Skeletal muscle tissue (tissue), 4 donors: Measurements from ENCODE around the gene KIFBP. TPM values are rescaled to one million over a fixed set of nuclear protein-coding genes. Genes with fewer than 3 reads are reported as not detected.
A peak's percentile ranks its signal among the peaks of the same experiment; 100 is the strongest.
"Not testable (repeated sequence)": the region's sequence is repeated elsewhere in the genome, so short reads cannot be mapped to it uniquely, and the experiment has no call there.

Experiments
- H3K27ac ChIP-seq: one replicate; pipeline ENCODE4 v1.7.0; 2013; ENCODE audit warnings: mild to moderate bottlenecking, low read depth, low read length, inconsistent platforms
- H3K27me3 ChIP-seq, 3 donors: one replicate each; pipeline ENCODE4 v1.7.0; 2013; ENCODE audit warnings: low read length in 3 of 3; ENCODE audit not compliant: control insufficient read depth in 3 of 3, insufficient read depth in 3 of 3
- H3K36me3 ChIP-seq, 3 donors: one replicate each; pipeline ENCODE4 v1.7.0; 2013; ENCODE audit warnings: low read length in 3 of 3; ENCODE audit not compliant: control insufficient read depth in 3 of 3, insufficient read depth in 3 of 3
- H3K4me1 ChIP-seq, 3 donors: one replicate each; pipeline ENCODE4 v1.7.0; 2013; ENCODE audit warnings: low read length in 3 of 3, mild to moderate bottlenecking in 3 of 3; ENCODE audit not compliant: control insufficient read depth in 3 of 3, insufficient read depth in 3 of 3
- H3K4me3 ChIP-seq, 3 donors: one replicate each; pipeline ENCODE4 v1.7.0; 2013; ENCODE audit warnings: low read length in 3 of 3
- H3K9ac ChIP-seq, 3 donors: one replicate each; pipeline ENCODE4 v1.7.0; 2013; ENCODE audit warnings: low read length in 3 of 3, mild to moderate bottlenecking in 3 of 3, moderate library complexity in 2 of 3, low read depth in 1 of 3
- H3K9me3 ChIP-seq, 3 donors: one replicate each; pipeline ENCODE4 v1.7.0; 2013; ENCODE audit warnings: low read length in 3 of 3; ENCODE audit not compliant: control insufficient read depth in 3 of 3
- total RNA-seq: library from RNA; depleted of rRNA; stranded (reverse); fragments of >200 nt; gene quantifications from one replicate; pipeline ENCODE4 v1.2.3, GENCODE V29; 2014
- donor health status: Osteomylitis.

The KIFBP gene, protein sequence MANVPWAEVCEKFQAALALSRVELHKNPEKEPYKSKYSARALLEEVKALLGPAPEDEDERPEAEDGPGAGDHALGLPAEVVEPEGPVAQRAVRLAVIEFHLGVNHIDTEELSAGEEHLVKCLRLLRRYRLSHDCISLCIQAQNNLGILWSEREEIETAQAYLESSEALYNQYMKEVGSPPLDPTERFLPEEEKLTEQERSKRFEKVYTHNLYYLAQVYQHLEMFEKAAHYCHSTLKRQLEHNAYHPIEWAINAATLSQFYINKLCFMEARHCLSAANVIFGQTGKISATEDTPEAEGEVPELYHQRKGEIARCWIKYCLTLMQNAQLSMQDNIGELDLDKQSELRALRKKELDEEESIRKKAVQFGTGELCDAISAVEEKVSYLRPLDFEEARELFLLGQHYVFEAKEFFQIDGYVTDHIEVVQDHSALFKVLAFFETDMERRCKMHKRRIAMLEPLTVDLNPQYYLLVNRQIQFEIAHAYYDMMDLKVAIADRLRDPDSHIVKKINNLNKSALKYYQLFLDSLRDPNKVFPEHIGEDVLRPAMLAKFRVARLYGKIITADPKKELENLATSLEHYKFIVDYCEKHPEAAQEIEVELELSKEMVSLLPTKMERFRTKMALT
- total RNA-seq = 18.8 TPM

DNA sequence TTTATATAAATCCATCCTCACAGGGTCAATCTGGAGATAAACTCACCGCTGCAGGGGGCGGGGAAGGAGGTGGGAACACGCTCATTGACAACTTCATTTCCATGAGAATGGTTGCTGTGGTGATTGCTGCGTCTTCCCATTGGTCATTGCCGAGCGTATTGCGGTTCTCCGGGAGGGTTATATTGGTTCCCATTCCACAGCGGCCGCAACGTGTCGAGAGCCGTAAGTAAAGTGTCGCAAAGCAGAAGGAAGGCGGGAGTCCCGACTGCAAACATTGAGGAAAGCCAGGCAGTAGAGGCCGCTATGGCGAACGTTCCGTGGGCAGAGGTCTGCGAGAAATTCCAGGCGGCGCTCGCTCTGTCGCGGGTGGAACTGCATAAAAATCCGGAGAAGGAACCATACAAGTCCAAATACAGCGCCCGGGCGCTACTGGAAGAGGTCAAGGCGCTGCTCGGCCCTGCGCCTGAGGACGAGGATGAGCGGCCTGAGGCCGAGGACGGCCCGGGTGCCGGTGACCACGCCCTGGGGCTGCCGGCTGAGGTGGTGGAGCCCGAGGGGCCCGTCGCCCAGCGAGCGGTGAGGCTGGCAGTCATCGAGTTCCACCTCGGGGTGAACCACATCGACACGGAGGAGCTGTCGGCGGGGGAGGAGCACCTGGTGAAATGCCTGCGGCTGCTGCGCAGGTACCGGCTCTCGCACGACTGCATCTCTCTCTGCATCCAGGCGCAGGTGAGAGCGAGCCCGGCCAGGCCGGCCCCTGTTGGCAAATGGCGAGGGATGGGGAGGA is at the start of gene KIFBP:
Gene KIFBP (plus strand): TSS at position 274 of the 787 bp plus-strand sequence. CDS start 30 bp downstream, at position 304.
- H3K27ac ChIP-seq = peak within 1 kb of the TSS; percentile 71
- no peaks in the 10 kb centered on the region for H3K27me3 ChIP-seq
- peak within 1 kb of the TSS; percentile 94 to 95 (median 94) for H3K9ac ChIP-seq
- peak within 1 kb of the TSS; percentile 97 to 99 (median 97) for H3K4me3 ChIP-seq
- peaks cover 30 to 34% (median 30%) of the 10 kb centered on the region in 3 donors for H3K4me1 ChIP-seq
- peaks cover 2 to 4% (median 4%) of the 10 kb centered on the region in 3 donors for H3K36me3 ChIP-seq
- H3K9me3 ChIP-seq = no peaks in the 10 kb centered on the region

DNA sequence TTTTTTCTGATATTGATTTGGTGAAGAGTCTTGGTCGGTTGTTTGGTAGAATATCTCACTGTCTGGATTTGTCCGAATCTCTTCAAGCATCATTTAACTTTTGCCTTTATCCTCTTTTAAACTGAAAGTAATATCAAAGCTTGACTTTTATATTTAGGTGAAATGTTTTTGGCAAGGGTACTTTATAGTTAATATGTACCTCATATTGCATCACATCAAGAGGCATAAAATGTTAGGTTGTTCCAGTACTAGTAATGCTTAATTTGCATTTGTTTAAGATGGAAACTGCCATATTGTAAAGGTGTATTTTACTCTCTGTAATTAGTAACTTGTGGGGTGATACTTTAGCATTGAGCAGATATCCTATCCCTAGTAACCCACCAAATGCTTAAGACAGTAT is 49.7 kb upstream of the KIFBP start:
- Histone ChIP-seq H3K4me3 (no peak overlapping the region), H3K4me1 (no peaks in the 10 kb centered on the region), H3K9ac (no peak overlapping the region), H3K36me3 (peaks cover 6 to 27% (median 26%) of the 10 kb centered on the region in 3 donors), H3K27ac (no peak overlapping the region), H3K9me3 (no peaks in the 10 kb centered on the region), H3K27me3 (no peaks in the 10 kb centered on the region)

DNA sequence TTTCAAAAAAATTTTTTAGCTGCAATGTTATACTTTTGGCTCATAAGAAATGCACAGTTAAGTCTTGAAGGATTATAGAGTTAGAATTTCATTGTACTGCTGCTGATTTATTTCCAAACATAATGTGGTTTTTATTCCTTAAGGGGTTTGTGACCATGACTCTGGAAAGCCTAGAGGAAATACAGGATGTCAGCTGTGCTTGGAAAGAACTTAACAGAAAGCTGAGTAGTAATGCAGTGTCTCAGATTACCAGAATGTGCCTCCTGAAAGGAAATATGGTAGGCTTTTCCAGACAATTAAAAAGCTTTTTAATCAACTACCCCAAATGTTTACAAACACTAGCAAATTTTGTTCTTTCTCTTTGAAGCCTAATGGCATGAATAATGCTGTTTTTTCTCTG is 47.7 kb upstream of the KIFBP start:
- H3K4me3 ChIP-seq, H3K27me3 ChIP-seq, H3K9ac ChIP-seq, H3K4me1 ChIP-seq, H3K9me3 ChIP-seq, H3K27ac ChIP-seq: not testable (repeated sequence)
- H3K36me3 ChIP-seq = peaks cover 10 to 24% (median 22%) of the 10 kb centered on the region in 3 donors

DNA sequence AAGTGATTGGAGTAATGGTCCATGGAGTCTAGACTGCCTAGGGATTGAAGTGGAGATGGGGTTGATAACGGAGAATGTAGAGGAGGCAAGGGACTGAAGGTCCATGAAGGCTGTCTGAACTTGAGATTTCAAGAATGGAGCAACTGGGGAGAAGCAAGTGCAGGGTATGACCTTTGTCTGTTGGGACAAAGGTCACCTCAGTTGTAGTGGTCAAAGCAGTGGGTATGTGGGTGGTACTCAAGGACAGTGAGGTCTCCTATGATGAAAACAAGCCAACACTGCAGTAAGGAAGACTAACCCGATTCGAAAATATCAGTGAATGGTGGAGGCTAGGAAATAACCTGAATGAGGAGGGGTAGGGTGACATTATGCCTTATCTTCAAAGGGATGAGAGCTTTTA is 38.0 kb upstream of the KIFBP start:
- H3K4me3 ChIP-seq = no peak overlapping the region
- H3K36me3 ChIP-seq = peaks cover 11 to 39% (median 34%) of the 10 kb centered on the region in 3 donors

DNA sequence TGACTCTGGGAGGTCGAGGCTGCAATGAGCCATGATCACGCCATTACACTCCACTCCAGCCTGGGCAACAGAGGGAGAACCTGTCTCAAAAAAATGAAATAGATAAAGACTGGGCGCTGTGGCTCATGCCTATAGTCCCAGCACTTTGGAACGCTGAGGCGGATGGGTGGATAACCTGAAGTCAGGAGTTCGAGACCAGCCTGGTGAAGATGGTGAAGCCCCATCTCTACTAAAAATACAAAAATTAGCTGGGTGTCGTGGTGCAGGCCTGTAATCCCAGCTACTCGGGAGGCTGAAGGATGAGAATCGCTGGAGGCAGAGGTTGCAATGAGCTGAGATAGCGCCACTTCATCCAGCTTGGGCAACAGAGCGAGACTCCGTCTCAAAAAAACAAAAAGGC is 33.7 kb upstream of the KIFBP start:
- peaks cover 7 to 14% (median 14%) of the 10 kb centered on the region in 3 donors for H3K4me1 ChIP-seq
- no peak overlapping the region for H3K4me3 ChIP-seq
- no peak overlapping the region for H3K27ac ChIP-seq

More for the DNA sequence above, 38.0 kb upstream of the KIFBP start:
- Histone ChIP-seq H3K9me3 (no peaks in the 10 kb centered on the region), H3K9ac (no peak overlapping the region), H3K4me1 (peaks cover 4 to 6% (median 5%) of the 10 kb centered on the region in 3 donors), H3K27ac (no peak overlapping the region), H3K27me3 (no peaks in the 10 kb centered on the region)

DNA sequence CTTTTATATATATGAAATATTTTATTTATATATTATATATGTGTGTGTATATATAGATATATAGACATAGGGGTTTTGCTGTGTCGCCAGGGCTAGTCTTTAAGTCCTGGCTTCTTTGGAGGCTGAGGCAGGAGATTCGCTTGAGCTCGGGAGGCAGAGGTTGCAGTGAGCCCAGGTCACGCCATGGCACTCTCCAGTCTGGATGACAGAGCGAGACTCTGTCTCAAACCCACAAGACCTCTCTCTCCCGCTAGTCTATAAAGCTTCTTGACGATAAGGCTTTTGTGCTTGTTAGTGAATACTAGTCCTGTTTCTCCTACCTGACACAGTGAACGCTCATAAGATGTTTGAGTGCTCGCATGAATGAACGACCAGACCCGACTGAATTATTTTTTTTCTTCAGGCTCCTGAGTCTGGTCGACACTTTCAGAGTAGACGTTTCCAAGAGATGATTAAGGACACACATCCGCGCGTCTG is 33.2 kb upstream of the KIFBP start:
- Histone ChIP-seq H3K9me3 (no peaks in the 10 kb centered on the region), H3K9ac (peak overlapping the region; percentile 91 to 96 (median 92))

More for the DNA sequence above, 33.7 kb upstream of the KIFBP start:
- Histone ChIP-seq H3K27me3 (no peaks in the 10 kb centered on the region), H3K9me3 (no peaks in the 10 kb centered on the region), H3K36me3 (peaks cover 0 to 18% (median 15%) of the 10 kb centered on the region in 3 donors), H3K9ac (no peak overlapping the region)

DNA sequence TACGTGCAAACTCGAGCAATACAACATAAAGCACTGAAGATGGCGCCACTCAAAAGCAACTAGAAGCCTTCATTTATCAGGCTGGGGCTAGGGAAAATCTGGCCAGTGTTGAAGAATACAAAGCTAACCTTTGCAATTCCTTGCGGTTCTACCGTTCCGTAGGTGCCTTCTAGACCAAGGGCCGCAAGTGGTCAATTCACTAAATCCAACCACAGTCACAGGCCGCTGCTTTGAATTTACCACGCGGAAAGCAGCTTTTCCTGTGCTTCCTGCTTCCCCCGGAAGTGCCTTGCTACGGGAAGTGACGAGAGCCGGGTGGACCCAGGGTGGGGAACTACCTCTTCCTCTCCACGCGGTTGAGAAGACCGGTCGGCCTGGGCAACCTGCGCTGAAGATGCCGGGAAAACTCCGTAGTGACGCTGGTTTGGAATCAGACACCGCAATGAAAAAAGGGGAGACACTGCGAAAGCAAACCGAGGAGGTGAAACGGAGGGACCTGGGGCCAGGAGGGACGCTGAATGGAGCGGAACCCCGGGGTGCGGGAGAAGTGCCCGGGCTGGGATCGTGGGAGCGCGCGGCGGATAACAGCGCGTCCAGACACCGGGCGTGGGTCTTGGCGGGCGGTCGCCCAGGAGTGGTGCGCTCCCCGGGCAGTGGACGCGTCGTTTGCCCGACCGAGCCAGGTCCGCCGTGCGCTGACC is 32.6 kb upstream of the KIFBP start, which contains the start of gene DDX21:
Gene DDX21 (plus strand): TSS at position 339 of the 701 bp plus-strand sequence. CDS start 56 bp downstream, at position 395.
- no peaks in the 10 kb centered on the region for H3K27me3 ChIP-seq

More for the DNA sequence above, 33.2 kb upstream of the KIFBP start:
- peak overlapping the region; percentile 75 to 99 (median 94) for H3K4me3 ChIP-seq
- peak overlapping the region; percentile 89 for H3K27ac ChIP-seq
- H3K4me1 ChIP-seq = peaks cover 7 to 14% (median 14%) of the 10 kb centered on the region in 3 donors
- H3K36me3 ChIP-seq = peaks cover 0 to 18% (median 14%) of the 10 kb centered on the region in 3 donors
- no peaks in the 10 kb centered on the region for H3K27me3 ChIP-seq

DNA sequence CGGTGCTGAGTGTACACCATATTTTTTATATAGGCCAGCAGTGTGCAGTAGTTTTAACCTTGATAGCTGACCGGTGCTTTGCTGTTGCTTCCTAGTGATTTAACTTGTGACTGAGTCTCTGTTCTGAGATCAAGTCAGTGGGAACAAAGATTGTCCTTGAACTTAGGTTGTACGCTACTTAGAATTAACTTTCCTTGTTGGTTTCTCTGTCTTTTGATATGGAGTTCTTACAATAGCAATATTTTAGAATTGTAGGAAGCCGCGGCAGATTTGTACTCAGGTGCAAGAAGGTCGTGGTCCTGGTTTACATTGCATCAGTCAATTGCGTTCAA is 31.4 kb upstream of the KIFBP start:
- Histone ChIP-seq H3K36me3 (peaks cover 1 to 13% (median 11%) of the 10 kb centered on the region in 3 donors), H3K9ac (peak overlapping the region in 2 of 3 donors; percentile 91 to 92), H3K9me3 (no peaks in the 10 kb centered on the region), H3K4me1 (peaks cover 7 to 14% (median 14%) of the 10 kb centered on the region in 3 donors), H3K4me3 (peak overlapping the region; percentile 75 to 99 (median 94)), H3K27me3 (no peaks in the 10 kb centered on the region), H3K27ac (peak overlapping the region; percentile 89)

More for the DNA sequence above, 32.6 kb upstream of the KIFBP start, which contains the start of gene DDX21:
- Histone ChIP-seq H3K4me1 (peaks cover 7 to 14% (median 14%) of the 10 kb centered on the region in 3 donors), H3K27ac (peak within 1 kb of the TSS; percentile 89), H3K9ac (peak within 1 kb of the TSS; percentile 91 to 96 (median 92)), H3K9me3 (no peaks in the 10 kb centered on the region), H3K36me3 (peaks cover 0 to 16% (median 11%) of the 10 kb centered on the region in 3 donors), H3K4me3 (peak within 1 kb of the TSS; percentile 75 to 99 (median 94))

DNA sequence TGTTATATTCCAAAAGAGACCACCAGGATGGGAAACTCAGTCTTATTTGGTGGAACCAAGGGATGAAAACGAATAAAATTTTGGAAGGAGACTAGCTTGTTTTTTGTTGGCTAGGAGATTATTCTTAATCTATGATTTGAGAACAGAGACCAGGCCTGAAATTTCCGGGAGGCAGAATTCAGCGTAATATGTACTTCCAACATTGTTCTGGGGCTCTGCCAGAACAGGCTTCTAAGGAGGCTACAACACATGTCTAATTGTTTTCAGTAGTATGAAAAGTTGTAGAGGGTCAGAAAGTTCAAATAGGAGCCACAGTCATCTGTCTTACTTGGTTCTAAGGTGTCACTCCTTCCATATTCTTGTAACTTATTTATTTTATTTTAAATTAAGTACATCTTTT is 30.9 kb upstream of the KIFBP start:
- H3K4me1 ChIP-seq = peaks cover 7 to 14% (median 14%) of the 10 kb centered on the region in 3 donors
- peak overlapping the region; percentile 89 for H3K27ac ChIP-seq
- peak overlapping the region in 2 of 3 donors; percentile 91 to 92 for H3K9ac ChIP-seq

More for the DNA sequence above, 30.9 kb upstream of the KIFBP start:
- Histone ChIP-seq H3K36me3 (peaks cover 5 to 17% (median 12%) of the 10 kb centered on the region in 3 donors), H3K4me3 (peak overlapping the region in 1 of 3 donors; percentile 94), H3K27me3 (no peaks in the 10 kb centered on the region), H3K9me3 (no peaks in the 10 kb centered on the region)
